ENCODE results near the gene TOX3. TPM values are rescaled to one million over a fixed set of nuclear protein-coding genes. Genes with fewer than 3 reads are reported as not detected.

The TOX3 gene
- total and polyA plus RNA-seq, 4 donors, result 1.6 to 5.3 (median 2.0) TPM

DNA sequence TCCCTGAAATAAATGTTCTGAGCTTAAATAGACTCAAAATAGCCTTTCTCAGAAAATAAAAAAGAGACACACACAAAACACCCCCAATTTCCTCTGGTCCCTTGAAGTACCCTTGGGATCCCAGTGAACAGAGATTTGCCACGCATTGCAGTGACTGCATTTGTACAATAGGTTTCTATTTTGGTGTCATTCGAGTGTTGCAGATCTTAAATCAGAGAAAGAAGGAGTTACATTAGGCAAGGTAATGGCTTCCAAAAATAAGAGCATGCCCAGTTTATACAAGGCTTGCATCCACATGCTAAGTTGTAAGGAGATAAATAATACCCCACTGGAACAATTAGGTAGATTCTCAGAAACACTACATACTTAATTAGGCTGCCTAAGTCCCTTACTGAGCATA is 2.2 kb downstream of the TOX3 start:
- H3K27me3 ChIP-seq (ENCODE audit: control insufficient read depth in 3 of 3, insufficient read depth in 3 of 3, low read length in 2 of 3), result peaks cover 7 to 43% (median 12%) of the 10 kb centered on the region in 3 donors
- ATAC-seq (ENCODE audit: insufficient read depth, low FRiP score), result no peak
- peaks cover 0 to 23% (median 0%) of the 10 kb centered on the region in 5 donors for H3K4me1 ChIP-seq (ENCODE audit: control insufficient read depth in 5 of 5, insufficient read depth in 5 of 5, low read length in 5 of 5)
- peak overlapping the region in 1 of 2 donors; percentile 11 for H3K9ac ChIP-seq (ENCODE audit: insufficient read depth in 1 of 2, low read length in 2 of 2)
- H3K9me3 ChIP-seq (ENCODE audit: control insufficient read depth in 4 of 4, insufficient read depth in 3 of 4, low read length in 3 of 4), result peaks cover 0 to 4% (median 0%) of the 10 kb centered on the region in 4 donors
- TF ChIP-seq, protein P1, sequence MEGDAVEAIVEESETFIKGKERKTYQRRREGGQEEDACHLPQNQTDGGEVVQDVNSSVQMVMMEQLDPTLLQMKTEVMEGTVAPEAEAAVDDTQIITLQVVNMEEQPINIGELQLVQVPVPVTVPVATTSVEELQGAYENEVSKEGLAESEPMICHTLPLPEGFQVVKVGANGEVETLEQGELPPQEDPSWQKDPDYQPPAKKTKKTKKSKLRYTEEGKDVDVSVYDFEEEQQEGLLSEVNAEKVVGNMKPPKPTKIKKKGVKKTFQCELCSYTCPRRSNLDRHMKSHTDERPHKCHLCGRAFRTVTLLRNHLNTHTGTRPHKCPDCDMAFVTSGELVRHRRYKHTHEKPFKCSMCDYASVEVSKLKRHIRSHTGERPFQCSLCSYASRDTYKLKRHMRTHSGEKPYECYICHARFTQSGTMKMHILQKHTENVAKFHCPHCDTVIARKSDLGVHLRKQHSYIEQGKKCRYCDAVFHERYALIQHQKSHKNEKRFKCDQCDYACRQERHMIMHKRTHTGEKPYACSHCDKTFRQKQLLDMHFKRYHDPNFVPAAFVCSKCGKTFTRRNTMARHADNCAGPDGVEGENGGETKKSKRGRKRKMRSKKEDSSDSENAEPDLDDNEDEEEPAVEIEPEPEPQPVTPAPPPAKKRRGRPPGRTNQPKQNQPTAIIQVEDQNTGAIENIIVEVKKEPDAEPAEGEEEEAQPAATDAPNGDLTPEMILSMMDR (IDR thresholded peaks at IDR 0.05; ENCODE audit: control extremely low read depth, extremely low read depth), result no peak
- WGBS, 2 donors, result 30 to 37% methylated on average over 2 of the region's 2 CpGs
- peak in 1 of 3 donors; percentile 7 for DNase-seq
- no peak overlapping the region for H3K27ac ChIP-seq (ENCODE audit: low read depth in 1 of 2, low read length in 1 of 2)
- no peak overlapping the region for H3K4me3 ChIP-seq
- no peaks in the 10 kb centered on the region for H3K36me3 ChIP-seq (ENCODE audit: control insufficient read depth in 4 of 4, insufficient read depth in 4 of 4, low read length in 4 of 4)

DNA sequence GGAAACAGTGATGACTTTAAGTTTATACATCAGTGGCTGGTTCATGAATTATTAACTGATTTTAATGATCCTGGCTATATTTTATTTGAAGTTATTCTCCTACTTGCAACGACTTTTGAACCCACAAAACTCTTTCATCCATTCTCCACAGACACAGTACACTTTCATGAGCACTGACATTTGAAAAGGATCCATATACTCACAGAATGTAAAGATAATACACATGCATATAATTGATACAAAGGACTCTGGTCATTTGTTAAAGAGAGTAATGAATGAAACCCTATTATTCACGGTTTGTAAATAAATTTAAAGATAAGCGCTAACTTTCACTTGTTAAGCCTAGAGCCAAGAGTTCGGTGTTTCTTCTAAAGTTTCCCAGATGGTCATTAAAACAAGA is 3.3 kb downstream of the TOX3 start:
- Histone ChIP-seq H3K27me3 (ENCODE audit: control insufficient read depth in 3 of 3, insufficient read depth in 3 of 3, low read length in 2 of 3) (peaks cover 6 to 37% (median 7%) of the 10 kb centered on the region in 3 donors), H3K9me3 (ENCODE audit: control insufficient read depth in 4 of 4, insufficient read depth in 3 of 4, low read length in 3 of 4) (peaks cover 0 to 4% (median 0%) of the 10 kb centered on the region in 4 donors), H3K27ac (ENCODE audit: low read depth in 1 of 2, low read length in 1 of 2) (no peak overlapping the region), H3K4me1 (ENCODE audit: control insufficient read depth in 5 of 5, insufficient read depth in 5 of 5, low read length in 5 of 5) (peaks cover 0 to 33% (median 0%) of the 10 kb centered on the region in 5 donors), H3K36me3 (ENCODE audit: control insufficient read depth in 4 of 4, insufficient read depth in 4 of 4, low read length in 4 of 4) (no peaks in the 10 kb centered on the region), H3K4me3 (no peak overlapping the region), H3K9ac (ENCODE audit: insufficient read depth in 1 of 2, low read length in 2 of 2) (no peak overlapping the region)
- no peak for DNase-seq
- ATAC-seq (ENCODE audit: insufficient read depth, low FRiP score), result no peak
- WGBS, 2 donors, result 63 to 71% methylated on average over 4 of the region's 4 CpGs
- TF ChIP-seq, protein P1 (IDR thresholded peaks at IDR 0.05; ENCODE audit: control extremely low read depth, extremely low read depth), result no peak

DNA sequence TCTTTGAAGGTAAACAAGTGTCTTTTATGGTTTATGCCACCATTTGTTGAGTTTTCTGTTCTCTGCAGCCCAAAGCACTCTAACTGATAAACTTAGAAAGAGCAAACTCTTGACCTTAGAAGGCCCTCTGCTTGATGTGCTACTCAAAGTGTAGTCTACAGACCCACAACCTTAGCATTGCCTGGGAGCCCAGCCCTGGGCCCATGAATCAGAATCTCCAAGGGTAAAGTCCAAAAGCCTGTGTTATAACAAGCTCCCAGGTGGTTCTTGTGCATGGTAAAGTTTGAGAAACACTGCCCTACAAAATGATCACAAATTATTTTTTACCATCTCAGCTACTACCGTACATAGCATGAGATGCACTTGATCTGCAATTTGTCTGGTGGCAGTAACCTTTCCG is 6.0 kb downstream of the TOX3 start:
- ATAC-seq (ENCODE audit: insufficient read depth, low FRiP score), result no peak
- WGBS, 2 donors, result 86 to 94% methylated on average over 2 of the region's 2 CpGs

More for the DNA sequence above, 6.0 kb downstream of the TOX3 start:
- H3K4me1 ChIP-seq (ENCODE audit: control insufficient read depth in 5 of 5, insufficient read depth in 5 of 5, low read length in 5 of 5), result peaks cover 0 to 40% (median 3%) of the 10 kb centered on the region in 5 donors
- H3K9me3 ChIP-seq (ENCODE audit: control insufficient read depth in 4 of 4, insufficient read depth in 3 of 4, low read length in 3 of 4), result no peaks in the 10 kb centered on the region
- no peak for DNase-seq
- TF ChIP-seq, protein P1 (IDR thresholded peaks at IDR 0.05; ENCODE audit: control extremely low read depth, extremely low read depth), result no peak
- no peak overlapping the region for H3K27ac ChIP-seq (ENCODE audit: low read depth in 1 of 2, low read length in 1 of 2)
- H3K27me3 ChIP-seq (ENCODE audit: control insufficient read depth in 3 of 3, insufficient read depth in 3 of 3, low read length in 2 of 3), result peaks cover 0 to 32% (median 6%) of the 10 kb centered on the region in 3 donors
- no peak overlapping the region for H3K9ac ChIP-seq (ENCODE audit: insufficient read depth in 1 of 2, low read length in 2 of 2)
- no peak overlapping the region for H3K4me3 ChIP-seq
- H3K36me3 ChIP-seq (ENCODE audit: control insufficient read depth in 4 of 4, insufficient read depth in 4 of 4, low read length in 4 of 4), result no peaks in the 10 kb centered on the region

Data from lung (tissue), 12 donors.